Measurements from ENCODE around the gene TTLL11. TPM values are rescaled to one million over a fixed set of nuclear protein-coding genes. Genes with fewer than 3 reads are reported as not detected.

TTLL11 gene
- total RNA-seq, 6 donors from 2014 or later, result 6.8 to 18.9 (median 12.9) TPM

DNA sequence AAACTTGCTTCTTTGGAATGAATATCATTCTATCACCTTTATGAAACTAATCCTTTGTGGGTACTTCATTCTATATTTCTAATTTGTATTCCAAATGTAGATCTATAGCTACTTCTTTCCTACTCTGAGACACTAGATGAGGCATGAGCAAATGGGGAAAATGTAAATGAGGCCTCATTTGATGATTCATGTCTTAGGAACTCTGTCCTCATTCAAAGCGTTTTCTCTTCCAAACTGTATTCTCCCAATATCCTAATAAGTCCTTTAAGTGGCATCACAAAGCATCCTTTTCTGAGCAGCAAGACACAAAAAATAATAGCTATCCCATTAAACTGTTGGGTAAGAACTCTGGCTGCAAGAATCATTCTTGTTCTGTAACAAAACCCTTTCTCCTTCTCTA lies 56.1 kb downstream of the TTLL11 start:
- Histone ChIP-seq H3K27ac (no peak overlapping the region), H3K9me3 (no peaks in the 10 kb centered on the region), H3K4me3 (no peak overlapping the region), H3K4me1 (peaks cover 0 to 14% (median 11%) of the 10 kb centered on the region in 4 donors), H3K36me3 (peaks cover 0 to 8% (median 4%) of the 10 kb centered on the region in 4 donors), H3K27me3 (no peaks in the 10 kb centered on the region)
- ATAC-seq (ENCODE audit: low FRiP score in 2 of 2) (no peak), DNase-seq (no peak)
- WGBS, 2 donors, result 82 to 92% methylated on average over 1 of the region's 1 CpG
- no peak for TF ChIP-seq POLR2A (IDR thresholded peaks at IDR 0.05)
- TF ChIP-seq EP300 (IDR thresholded peaks at IDR 0.05), result no peak

- H3K4me1 ChIP-seq, result peaks cover 0 to 14% (median 11%) of the 10 kb centered on the region in 4 donors
- no peak for ATAC-seq (ENCODE audit: low FRiP score in 2 of 2)
- WGBS, 2 donors, result 90 to 91% methylated on average over 4 of the region's 4 CpGs
- H3K4me3 ChIP-seq, result no peak overlapping the region
- no peaks in the 10 kb centered on the region for H3K9me3 ChIP-seq
- TF ChIP-seq, protein P1, sequence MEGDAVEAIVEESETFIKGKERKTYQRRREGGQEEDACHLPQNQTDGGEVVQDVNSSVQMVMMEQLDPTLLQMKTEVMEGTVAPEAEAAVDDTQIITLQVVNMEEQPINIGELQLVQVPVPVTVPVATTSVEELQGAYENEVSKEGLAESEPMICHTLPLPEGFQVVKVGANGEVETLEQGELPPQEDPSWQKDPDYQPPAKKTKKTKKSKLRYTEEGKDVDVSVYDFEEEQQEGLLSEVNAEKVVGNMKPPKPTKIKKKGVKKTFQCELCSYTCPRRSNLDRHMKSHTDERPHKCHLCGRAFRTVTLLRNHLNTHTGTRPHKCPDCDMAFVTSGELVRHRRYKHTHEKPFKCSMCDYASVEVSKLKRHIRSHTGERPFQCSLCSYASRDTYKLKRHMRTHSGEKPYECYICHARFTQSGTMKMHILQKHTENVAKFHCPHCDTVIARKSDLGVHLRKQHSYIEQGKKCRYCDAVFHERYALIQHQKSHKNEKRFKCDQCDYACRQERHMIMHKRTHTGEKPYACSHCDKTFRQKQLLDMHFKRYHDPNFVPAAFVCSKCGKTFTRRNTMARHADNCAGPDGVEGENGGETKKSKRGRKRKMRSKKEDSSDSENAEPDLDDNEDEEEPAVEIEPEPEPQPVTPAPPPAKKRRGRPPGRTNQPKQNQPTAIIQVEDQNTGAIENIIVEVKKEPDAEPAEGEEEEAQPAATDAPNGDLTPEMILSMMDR (IDR thresholded peaks at IDR 0.05), result no peak
- TF ChIP-seq POLR2A (IDR thresholded peaks at IDR 0.05) (no peak), EP300 (IDR thresholded peaks at IDR 0.05) (no peak), POLR2AphosphoS5 (IDR thresholded peaks at IDR 0.05) (no peak)
- no peak overlapping the region for H3K27ac ChIP-seq
- H3K27me3 ChIP-seq, result no peaks in the 10 kb centered on the region
- DNase-seq, result no peak
- H3K36me3 ChIP-seq, result peaks cover 0 to 8% (median 4%) of the 10 kb centered on the region in 4 donors
Observed at GRCh38 chr9:122036408-122036807, 56.7 kb downstream of the TTLL11 start.

DNA sequence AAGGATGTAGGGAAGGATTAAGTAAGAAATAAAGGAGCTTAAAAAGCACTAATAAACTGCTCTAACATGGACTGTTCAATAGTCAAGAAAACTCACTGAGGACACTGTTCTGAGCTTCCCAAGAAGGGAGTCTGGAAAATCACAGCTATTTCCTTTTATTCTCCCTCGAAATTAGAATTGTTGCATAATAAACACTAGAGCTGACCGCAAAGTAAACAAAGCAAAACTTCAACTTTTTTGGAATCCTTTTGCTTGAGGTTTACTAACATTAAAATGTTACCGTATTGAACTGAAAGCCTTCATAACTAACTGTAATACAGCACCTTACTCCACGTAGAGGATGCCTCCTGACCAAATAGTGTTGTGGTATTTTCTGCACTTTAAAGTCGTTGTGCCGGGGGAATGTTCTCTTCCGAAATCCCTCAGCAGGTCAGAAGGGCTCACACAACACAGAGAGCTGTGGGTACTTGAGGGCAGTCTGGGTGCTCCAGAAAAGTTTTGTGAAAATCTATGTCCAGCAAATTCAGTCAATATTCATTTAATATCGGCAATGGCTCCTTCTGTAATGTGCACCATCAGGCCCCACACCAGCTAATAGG lies 59.2 kb downstream of the TTLL11 start:
- peaks cover 0 to 14% (median 11%) of the 10 kb centered on the region in 4 donors for H3K4me1 ChIP-seq
- no peaks in the 10 kb centered on the region for H3K9me3 ChIP-seq
- DNase-seq (no peak), ATAC-seq (ENCODE audit: low FRiP score in 2 of 2) (no peak)
- H3K27me3 ChIP-seq, result no peaks in the 10 kb centered on the region
- H3K27ac ChIP-seq, result peak overlapping the region in 1 of 4 donors; percentile 13
- WGBS, 2 donors, result 49 to 65% methylated on average over 8 of the region's 8 CpGs
- TF ChIP-seq EP300 (IDR thresholded peaks at IDR 0.05) (no peak), POLR2A (IDR thresholded peaks at IDR 0.05) (no peak), POLR2AphosphoS5 (IDR thresholded peaks at IDR 0.05) (no peak)
- TF ChIP-seq, protein P1 (IDR thresholded peaks at IDR 0.05), result no peak
- peaks cover 0 to 14% (median 6%) of the 10 kb centered on the region in 4 donors for H3K36me3 ChIP-seq
- no peak overlapping the region for H3K4me3 ChIP-seq

DNA sequence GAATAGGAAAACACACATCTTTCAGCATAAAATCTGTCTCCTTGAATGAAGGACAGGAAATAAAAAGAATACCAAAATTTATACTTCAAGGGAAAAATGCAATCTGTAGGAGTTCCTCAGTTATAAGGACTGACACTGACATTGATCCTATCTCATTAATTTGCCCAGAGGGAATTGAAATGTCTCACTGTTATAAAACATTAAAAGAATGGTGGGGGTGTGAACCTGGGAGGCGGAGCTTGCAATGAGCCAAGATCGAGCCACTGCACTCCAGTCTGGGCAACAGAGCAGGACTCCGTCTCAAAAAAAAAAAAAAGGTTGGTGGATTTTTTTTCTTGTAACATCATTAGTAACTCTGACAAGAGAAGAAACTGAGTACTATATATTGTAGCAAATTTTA lies 60.8 kb downstream of the TTLL11 start:
- TF ChIP-seq, protein P1 (IDR thresholded peaks at IDR 0.05), result no peak
- TF ChIP-seq POLR2A (IDR thresholded peaks at IDR 0.05), result no peak
- 62 to 70% methylated on average over 3 of the region's 3 CpGs for WGBS, 2 donors
- H3K4me1 ChIP-seq, result peaks cover 0 to 14% (median 11%) of the 10 kb centered on the region in 4 donors

DNA sequence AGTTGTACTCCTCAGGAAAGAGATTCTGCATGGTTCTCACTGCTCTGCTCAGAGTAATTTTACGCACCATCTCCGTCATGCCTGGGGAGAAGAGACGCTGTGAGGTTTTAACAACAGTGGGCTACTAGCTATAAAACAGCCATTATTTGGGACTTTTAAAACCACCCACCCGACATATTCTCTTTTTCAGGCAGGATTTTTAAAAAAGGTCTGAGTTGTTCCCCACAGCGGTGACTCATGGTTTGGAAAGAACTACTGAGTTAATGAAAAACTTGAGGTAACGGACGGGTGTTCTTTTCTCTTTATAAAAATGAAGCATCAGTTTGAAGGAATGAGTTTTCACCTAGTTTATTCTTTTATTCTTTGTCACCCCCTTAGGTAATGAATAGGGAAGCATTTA lies 61.3 kb downstream of the TTLL11 start:
- ATAC-seq (ENCODE audit: low FRiP score in 2 of 2) (peak in 1 of 2 donors; percentile 44), DNase-seq (no peak)
- H3K27ac ChIP-seq, result no peak overlapping the region
- H3K36me3 ChIP-seq, result peaks cover 0 to 6% (median 2%) of the 10 kb centered on the region in 4 donors
- TF ChIP-seq POLR2AphosphoS5 (IDR thresholded peaks at IDR 0.05) (no peak), POLR2A (IDR thresholded peaks at IDR 0.05) (no peak), EP300 (IDR thresholded peaks at IDR 0.05) (no peak)
- TF ChIP-seq, protein P1 (IDR thresholded peaks at IDR 0.05), result no peak
- peaks cover 0 to 14% (median 11%) of the 10 kb centered on the region in 4 donors for H3K4me1 ChIP-seq
- WGBS, 2 donors, result 89 to 90% methylated on average over 7 of the region's 7 CpGs
- no peaks in the 10 kb centered on the region for H3K27me3 ChIP-seq
- no peaks in the 10 kb centered on the region for H3K9me3 ChIP-seq
- no peak overlapping the region for H3K4me3 ChIP-seq

More for the DNA sequence above, 60.8 kb downstream of the TTLL11 start:
- Histone ChIP-seq H3K9me3 (no peaks in the 10 kb centered on the region), H3K4me3 (no peak overlapping the region), H3K27ac (no peak overlapping the region), H3K27me3 (no peaks in the 10 kb centered on the region), H3K36me3 (peaks cover 0 to 7% (median 4%) of the 10 kb centered on the region in 4 donors)
- ATAC-seq (ENCODE audit: low FRiP score in 2 of 2), result no peak
- DNase-seq, result no peak

All from upper lobe of left lung (tissue), 6 donors.